Ecto neural progenitor cell (in vitro differentiated cells): ENCODE measurements around the gene SH3GL1.

Experiments
- DNase-seq: peaks from one replicate; pipeline ENCODE4 v3.0.0-alpha.2; 2018; ENCODE audit warnings: low spot score

SH3GL1 gene

DNA sequence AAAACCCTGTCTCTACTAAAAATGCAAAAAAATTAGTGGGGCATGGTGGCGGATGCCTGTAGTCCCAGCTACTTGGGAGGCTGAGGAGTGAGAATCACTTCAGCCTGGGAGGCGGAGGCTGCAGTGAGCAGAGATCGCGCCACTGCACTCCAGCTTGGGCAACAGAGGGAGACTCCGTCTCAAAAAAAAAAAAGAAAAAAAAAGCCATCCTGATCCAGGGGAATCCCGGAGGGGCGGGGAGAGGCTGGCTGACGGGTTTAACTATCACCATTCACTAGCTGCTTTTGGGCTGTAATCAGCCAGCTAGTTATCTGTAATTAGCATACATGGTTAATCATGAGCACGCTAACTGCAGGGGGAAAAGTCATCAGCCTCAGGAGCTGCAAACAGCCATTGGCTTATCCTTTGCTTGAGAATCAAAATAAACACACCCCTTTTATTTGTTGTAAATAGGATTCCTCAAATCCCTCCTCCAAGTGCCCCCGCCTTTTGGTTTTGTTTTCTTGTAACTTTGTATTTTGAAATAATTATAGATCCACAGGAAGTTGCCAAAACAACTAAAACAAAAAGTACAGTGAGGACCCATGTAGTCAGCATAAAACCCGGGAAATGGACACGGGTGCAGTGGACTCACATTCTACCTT, 86.4 kb downstream of the SH3GL1 start:
- no peak for DNase-seq
